ENCODE results near the gene CACNG7.

Gene CACNG7

DNA sequence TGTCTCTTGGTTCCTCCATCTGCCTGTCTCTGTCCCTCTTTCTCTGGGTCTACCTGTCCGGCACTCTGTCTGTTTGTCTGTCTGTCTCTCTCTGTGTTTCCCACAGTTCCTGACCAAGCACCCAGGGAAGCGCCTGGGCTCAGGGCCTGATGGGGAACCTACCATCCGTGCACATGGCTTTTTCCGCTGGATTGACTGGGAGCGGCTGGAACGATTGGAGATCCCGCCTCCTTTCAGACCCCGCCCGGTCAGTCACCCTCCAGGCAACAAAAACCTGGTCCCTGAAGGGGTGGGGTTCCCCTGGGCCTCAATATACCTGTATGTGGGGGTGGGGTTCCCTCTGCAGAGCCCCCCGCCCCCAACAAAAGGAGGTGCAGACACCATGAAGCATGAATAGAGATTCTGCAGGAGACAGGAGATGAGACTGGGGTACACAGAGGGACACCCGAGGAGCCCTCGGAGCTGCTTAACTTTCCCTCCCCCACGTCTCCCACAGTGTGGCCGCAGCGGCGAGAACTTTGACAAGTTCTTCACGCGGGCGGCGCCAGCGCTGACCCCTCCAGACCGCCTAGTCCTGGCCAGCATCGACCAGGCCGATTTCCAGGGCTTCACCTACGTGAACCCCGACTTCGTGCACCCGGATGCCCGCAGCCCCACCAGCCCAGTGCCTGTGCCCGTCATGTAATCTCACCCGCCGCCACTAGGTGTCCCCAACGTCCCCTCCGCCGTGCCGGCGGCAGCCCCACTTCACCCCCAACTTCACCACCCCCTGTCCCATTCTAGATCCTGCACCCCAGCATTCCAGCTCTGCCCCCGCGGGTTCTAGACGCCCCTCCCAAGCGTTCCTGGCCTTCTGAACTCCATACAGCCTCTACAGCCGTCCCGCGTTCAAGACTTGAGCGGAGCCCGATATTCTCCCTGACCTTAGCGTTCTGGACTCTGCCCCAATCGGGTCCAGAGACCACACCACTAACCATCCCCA lies 2.6 kb upstream of the CACNG7 start:
- H3K4me3 ChIP-seq (ENCODE audit: low read length): no peak overlapping the region
- no peak for DNase-seq (ENCODE audit: low read depth)

DNA sequence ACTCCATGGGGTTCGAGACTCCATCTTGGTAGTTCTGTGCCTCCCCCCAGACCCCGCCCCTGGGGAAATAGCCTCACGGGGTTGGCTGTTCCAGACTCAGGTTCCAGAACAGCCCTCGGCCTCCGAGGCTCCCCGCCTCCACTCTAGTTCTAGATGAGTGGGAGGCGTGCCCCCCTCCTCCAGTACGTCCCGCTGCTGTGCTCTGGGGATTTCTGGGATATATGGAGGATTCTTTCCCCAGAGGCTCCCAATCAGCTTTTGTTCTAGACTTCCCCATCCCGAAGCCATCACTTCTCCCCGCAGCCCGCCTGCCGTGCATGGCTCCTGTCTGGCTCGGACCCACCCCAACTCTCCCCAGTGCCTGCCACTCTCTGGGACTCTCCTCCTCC lies 1.9 kb upstream of the CACNG7 start:
- no peak overlapping the region for H3K4me3 ChIP-seq (ENCODE audit: low read length)
- no peak for DNase-seq (ENCODE audit: low read depth)
- TF ChIP-seq, protein P1, sequence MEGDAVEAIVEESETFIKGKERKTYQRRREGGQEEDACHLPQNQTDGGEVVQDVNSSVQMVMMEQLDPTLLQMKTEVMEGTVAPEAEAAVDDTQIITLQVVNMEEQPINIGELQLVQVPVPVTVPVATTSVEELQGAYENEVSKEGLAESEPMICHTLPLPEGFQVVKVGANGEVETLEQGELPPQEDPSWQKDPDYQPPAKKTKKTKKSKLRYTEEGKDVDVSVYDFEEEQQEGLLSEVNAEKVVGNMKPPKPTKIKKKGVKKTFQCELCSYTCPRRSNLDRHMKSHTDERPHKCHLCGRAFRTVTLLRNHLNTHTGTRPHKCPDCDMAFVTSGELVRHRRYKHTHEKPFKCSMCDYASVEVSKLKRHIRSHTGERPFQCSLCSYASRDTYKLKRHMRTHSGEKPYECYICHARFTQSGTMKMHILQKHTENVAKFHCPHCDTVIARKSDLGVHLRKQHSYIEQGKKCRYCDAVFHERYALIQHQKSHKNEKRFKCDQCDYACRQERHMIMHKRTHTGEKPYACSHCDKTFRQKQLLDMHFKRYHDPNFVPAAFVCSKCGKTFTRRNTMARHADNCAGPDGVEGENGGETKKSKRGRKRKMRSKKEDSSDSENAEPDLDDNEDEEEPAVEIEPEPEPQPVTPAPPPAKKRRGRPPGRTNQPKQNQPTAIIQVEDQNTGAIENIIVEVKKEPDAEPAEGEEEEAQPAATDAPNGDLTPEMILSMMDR (conservative IDR thresholded peaks at IDR 0.05; ENCODE audit: low read depth, low read length): no peak

More for the DNA sequence above, 2.6 kb upstream of the CACNG7 start:
- TF ChIP-seq, protein P1 (conservative IDR thresholded peaks at IDR 0.05; ENCODE audit: low read depth, low read length): peak; percentile 84

DNA sequence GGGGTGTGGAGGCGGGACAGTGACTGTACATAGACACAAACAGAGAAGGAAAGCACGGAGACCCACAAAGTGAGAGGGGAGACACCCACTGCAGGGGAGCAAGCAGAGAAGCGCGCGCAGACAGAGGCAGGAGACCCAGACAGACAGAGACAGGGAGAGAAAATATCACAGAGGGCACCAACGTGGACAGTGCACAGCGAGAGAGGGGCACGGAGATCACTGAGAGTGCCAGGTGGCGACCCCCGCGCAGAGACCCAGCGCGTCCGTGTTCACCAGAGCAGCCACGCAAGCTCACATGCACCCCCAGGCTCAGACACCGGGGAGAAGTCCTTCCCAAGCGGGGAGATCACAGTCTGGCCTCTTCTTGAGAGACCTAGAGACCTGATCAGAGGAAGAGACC lies 1.4 kb upstream of the CACNG7 start:
- no peak overlapping the region for H3K4me3 ChIP-seq (ENCODE audit: low read length)
- TF ChIP-seq, protein P1 (conservative IDR thresholded peaks at IDR 0.05; ENCODE audit: low read depth, low read length): no peak
- no peak for DNase-seq (ENCODE audit: low read depth)

DNA sequence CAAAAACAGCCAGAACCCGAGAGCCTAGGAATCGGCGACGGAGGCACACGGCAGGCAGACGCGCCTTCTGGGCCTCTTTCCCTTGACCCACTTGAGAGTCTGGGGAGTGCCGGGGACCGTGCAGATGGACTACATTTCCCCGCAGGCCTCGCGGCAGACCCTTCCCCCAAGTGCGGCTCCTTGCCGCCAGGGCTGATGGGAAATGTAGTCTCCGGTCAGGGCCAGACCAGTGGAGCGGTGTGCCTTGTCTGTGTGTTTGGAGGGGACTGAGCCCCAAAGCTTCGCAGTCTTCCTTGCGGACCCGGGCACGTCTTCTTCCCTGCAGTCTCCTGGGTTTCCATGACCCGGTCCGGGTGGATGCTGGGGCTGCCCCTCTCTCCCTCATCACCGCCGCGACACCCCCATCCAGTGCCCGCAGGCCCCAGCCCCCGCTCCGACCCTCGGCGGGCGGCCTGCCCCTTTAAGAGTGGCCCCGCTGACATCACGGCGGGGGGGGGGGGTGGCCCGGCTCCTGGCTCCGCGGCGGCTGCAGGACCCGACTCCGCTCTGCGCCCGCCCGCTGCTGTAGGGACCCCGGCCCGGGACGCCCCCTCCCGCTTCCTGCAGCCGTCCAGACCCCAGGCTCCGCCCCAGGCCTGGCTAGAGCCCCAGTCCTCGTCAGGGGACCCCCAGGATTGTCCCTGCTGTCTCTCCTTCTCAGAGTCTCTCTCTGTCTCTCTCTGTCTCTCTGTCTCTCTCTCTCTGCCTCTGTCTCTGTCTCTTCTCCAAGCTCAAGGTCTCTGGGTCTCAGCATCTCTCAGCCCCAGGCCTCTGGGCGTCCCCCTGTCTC lies 758 bp upstream of the CACNG7 start:
- TF ChIP-seq, protein P1 (conservative IDR thresholded peaks at IDR 0.05; ENCODE audit: low read depth, low read length): no peak
- DNase-seq (ENCODE audit: low read depth): no peak
- H3K4me3 ChIP-seq (ENCODE audit: low read length): no peak overlapping the region

DNA sequence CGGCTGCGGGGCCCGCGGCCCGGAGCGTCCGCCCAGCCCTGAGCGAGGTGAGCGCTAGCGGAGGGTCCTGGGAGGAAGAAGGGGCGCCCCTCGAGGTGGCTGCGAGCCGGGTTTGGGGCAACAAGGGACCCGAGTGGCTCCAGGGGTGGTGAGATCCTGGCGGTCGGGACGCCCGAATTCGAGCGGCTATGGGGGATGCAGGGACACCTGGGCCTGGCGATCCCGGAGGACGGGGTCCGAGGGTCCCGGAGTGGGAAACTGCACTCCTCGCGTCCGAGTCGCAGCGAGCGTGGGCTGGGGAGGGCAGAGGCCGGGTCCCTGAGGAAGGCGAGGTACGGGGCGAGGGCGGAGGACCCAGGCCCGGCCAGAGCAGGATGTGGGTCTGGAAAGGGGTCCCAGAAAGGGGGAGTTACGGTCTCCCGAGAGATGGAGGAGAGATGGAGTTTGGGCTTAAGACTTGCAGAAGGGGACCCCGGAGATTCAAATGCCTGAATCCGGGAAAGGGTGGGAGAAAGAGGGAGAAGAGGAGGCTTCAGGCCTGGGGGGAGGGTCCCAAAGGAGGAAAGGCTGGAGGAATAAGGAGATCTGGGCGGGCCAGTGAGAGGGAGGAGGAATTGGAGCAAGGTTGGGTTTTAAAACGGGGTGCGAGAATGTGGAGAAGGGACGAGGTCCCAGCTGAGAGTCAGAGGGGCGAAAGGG lies 542 bp downstream of the CACNG7 start:
- H3K4me3 ChIP-seq (ENCODE audit: low read length): no peak overlapping the region
- DNase-seq (ENCODE audit: low read depth): no peak
- TF ChIP-seq, protein P1 (conservative IDR thresholded peaks at IDR 0.05; ENCODE audit: low read depth, low read length): no peak

DNA sequence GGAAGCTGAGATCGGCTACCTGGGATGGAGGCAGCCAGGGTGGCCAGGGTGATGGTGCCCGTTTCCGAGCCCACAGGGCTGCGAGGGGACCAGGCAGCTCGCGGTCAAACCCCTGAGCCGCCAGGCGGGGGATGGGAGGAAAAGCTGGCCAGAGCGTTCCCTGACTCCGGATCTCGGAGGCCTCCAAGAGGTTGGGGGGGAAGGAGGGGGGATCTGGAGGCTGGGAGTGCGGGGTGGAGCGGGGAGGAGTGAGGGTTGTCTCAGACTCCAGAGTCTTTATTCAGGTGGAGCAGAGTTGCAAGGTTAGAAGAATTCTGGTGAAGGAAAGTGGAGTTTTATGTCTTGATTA lies 1.1 kb downstream of the CACNG7 start:
- TF ChIP-seq, protein P1 (conservative IDR thresholded peaks at IDR 0.05; ENCODE audit: low read depth, low read length): no peak
- DNase-seq (ENCODE audit: low read depth): no peak
- H3K4me3 ChIP-seq (ENCODE audit: low read length): no peak overlapping the region

Measured in retinal pigment epithelial cell (primary cell).